GM10266 (cell line): ENCODE data around the gene TADA1.
"Not testable (repeated sequence)": the region's sequence is repeated elsewhere in the genome, so short reads cannot be mapped to it uniquely, and the experiment has no call there.

Experiments
- DNase-seq: peaks from one replicate; pipeline ENCODE4 v3.0.0; 2012; ENCODE audit errors: extremely low spot score
- TF ChIP-seq, protein P1 (sequence below): IDR thresholded peaks from 2 replicates; pipeline ENCODE4 v1.5.1; 2012; ENCODE audit warnings: mild to moderate bottlenecking, low read depth; ENCODE audit not compliant: control insufficient read depth, insufficient read depth; ENCODE audit errors: missing control alignments

Gene TADA1

DNA sequence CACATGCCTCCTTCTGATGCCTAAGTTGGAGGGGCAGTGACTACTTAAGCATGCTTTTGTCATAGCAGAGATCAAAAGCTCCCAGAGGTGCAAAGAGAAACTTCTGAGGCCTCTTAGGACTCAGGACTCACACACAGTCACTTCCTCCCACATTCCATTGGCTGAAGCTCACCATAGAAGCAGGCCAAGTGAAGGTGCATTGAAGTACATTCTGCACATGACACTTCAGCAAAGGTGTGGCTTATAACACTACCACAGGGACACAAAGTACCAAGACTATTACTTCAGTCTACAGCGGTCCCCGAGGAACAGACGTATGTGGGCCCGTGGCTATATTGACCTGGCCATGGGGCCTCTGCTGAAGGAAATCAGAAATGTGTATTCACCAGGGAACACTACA lies 39.3 kb downstream of the TADA1 start:
- DNase-seq: no peak

DNA sequence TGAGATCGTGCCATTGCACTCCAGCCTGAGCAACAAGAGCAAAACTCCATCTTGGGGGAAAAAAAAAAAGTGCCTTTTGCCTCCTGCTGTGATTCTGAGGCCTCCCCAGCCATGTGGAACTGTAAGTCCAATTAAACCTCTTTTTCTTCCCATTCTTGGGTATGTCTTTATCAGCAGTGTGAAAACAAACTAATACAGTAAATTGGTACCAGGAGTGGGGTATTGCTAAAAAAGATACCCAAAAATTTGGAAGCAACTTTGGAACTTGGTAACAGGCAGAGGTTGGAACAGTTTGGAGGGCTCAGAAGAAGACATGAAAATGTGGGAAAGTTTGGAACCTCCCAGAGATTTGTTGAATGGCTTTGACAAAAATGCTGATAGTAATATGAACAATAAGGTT lies 46.3 kb downstream of the TADA1 start:
- not testable (repeated sequence) for DNase-seq

More for the DNA sequence above, 39.3 kb downstream of the TADA1 start:
- TF ChIP-seq, protein P1, sequence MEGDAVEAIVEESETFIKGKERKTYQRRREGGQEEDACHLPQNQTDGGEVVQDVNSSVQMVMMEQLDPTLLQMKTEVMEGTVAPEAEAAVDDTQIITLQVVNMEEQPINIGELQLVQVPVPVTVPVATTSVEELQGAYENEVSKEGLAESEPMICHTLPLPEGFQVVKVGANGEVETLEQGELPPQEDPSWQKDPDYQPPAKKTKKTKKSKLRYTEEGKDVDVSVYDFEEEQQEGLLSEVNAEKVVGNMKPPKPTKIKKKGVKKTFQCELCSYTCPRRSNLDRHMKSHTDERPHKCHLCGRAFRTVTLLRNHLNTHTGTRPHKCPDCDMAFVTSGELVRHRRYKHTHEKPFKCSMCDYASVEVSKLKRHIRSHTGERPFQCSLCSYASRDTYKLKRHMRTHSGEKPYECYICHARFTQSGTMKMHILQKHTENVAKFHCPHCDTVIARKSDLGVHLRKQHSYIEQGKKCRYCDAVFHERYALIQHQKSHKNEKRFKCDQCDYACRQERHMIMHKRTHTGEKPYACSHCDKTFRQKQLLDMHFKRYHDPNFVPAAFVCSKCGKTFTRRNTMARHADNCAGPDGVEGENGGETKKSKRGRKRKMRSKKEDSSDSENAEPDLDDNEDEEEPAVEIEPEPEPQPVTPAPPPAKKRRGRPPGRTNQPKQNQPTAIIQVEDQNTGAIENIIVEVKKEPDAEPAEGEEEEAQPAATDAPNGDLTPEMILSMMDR: no peak

DNA sequence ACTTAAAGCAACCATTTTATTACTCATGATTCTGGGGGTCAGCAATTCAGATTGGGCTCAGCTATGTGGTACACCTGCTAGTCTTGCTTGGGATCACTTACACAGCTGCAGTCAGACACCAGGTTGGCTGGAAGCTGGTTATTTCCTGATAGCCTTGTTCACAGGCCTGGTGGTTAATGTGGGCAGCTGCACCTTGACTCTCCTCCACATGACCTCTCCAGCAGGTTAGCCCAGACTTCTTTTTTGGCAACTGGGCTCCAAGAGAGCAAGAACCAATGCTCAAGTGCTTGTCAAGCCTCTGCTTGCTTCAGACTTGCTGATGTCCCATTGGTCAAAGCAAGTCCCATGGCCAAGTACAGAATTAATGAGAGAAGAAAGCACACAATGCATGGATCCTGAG lies 48.6 kb downstream of the TADA1 start:
- DNase-seq: no peak
- TF ChIP-seq, protein P1: no peak

DNA sequence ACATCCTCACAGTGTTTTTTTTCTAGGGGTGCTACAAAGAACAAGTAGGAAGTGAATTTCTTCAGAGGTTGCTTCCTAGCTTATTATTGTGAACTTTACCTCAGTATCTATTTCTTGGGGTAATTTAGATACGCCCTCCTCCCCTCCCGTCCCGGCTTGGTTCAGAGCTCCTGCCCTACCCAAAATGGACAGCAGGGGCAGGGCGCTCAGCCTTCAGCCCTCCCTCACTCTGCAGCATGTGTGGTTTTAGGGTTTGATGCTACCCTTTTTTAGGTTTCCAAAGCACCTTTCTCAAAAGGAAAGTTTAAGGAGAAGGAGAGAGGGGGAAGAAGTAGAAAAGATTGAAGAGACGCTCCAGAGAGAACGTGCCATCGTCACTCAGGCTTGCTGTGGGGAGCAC lies 53.7 kb downstream of the TADA1 start:
- TF ChIP-seq, protein P1: no peak
- DNase-seq: no peak

DNA sequence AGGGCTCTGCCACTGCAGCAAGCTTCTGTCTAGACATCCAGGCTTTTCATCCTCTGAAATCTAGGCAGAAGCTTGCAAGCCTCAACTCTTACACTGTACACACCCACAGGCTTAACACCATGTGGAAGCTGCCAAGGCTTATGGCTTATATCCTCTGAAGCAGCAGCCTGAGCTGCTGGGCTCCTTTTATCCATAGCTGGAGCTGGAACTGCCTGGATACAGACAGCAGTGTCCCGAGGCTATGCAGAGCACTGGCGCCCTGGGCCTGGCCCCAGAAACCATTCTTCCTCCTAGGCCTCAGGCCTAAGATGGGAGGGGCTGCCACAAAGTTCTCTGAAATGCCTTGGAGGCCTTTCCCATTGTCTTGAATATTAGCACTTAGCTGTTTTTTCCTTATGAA lies 56.1 kb downstream of the TADA1 start:
- TF ChIP-seq, protein P1: no peak
- DNase-seq: no peak

DNA sequence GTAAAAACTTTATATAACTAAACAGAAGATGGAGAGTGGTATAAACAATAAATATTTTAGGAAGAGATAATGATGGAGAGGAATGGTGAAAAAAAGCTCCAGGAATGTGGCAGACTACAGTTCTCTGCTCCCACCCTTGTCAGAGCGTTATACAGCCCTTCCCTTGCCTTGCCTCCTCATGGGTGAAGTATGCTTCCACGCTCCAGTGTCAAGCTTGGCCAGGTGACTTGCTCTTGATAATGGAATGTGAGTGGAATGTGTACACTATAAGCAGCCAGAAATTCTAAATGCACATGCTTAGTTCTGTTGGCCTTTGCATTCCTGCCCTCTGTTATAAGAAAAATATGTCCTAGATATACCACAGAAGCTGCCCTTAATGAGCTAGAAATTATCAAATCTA lies 61.5 kb downstream of the TADA1 start:
- TF ChIP-seq, protein P1: no peak
- DNase-seq: no peak

DNA sequence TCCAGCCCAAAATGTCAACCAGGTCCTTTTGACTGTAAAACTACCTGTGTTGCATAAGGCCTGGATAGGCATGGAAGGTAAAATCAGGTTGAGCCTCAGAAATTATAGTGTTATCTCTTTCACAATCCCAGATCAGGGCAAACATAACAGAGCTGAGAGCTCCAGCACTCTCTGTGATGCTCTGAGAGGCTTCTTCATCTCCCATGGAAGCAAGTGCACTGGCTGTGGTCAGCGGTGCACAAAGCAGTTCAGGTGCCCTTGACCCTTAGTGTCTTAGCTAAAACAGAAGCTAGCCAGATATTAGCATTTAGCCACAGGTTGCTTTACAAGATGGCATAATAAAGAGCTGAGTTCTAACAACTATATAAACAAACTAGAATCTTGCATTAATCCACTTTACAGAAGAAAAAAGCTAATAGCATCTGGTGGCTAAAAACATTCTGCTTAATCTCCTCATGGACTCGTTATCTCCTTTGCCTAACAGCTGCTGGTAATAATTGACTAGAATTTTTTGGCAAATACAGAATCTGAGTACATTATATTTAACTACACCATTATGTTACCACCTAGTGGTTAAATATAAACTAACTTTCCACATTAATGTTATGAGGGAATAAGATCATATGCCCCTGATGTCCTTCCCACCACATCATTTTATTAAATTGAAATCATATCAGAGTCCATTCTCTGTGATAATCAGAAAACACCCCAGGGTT lies 62.4 kb downstream of the TADA1 start:
- TF ChIP-seq, protein P1: no peak
- no peak for DNase-seq

DNA sequence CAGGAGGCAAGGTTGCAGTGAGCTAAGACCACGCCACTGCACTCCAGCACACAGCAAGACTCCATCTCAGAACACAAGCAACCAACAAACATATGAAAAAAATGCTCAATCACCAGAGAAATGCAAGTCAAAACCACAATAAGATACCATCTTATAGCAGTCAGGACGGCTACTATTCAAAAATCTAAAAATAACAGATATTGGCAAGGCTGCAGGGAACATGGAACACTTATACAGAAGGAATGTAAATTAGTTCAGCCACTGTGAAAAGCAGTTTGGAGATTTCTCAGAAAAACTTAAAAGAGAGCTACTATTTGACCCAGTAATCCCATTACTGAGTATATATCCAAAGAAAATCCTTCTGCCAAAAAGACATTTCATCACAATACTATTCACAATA lies 64.4 kb downstream of the TADA1 start:
- DNase-seq: no peak
- TF ChIP-seq, protein P1: no peak
